ENCODE results near the gene HOXC5.
"Not testable (repeated sequence)": the region's sequence is repeated elsewhere in the genome, so short reads cannot be mapped to it uniquely, and the experiment has no call there.

GRCh38 chr12:54079115-54079514 lies 46.3 kb downstream of the HOXC5 start:
- not testable (repeated sequence) for TF ChIP-seq TAF1 (conservative IDR thresholded peaks at IDR 0.05); SP1 (IDR thresholded peaks at IDR 0.05); CTCF (IDR thresholded peaks at IDR 0.05; ENCODE audit: low read depth, low read length, missing input control); RAD21 (IDR thresholded peaks at IDR 0.05); FOXA2 (IDR thresholded peaks at IDR 0.05); GABPA (IDR thresholded peaks at IDR 0.05 in 1 of 2, conservative IDR thresholded peaks at IDR 0.05 in 1 of 2); REST (IDR thresholded peaks at IDR 0.05)

Data from liver (tissue), 3 donors.